RWPE2 (cell line): ENCODE data around the gene KIAA1614.

Experiments used
- ATAC-seq: fragments of 200-7000 bp; cut with Tn5 transposase; 3 replicates; pipeline ENCODE4 v1.9.1; 2021; ENCODE audit warnings: low read depth
- DNase-seq: peaks from one replicate; pipeline ENCODE4 v3.0.0-alpha.2; 2020; ENCODE audit warnings: low spot score
- H3K27ac ChIP-seq: fragments of 450-650 bp; 2 replicates; pipeline ENCODE4 v1.5.1; 2017; ENCODE audit warnings: mild to moderate bottlenecking; ENCODE audit not compliant: poor library complexity, severe bottlenecking
- H3K27me3 ChIP-seq: fragments of 250-450 bp; sonication (Bioruptor Pico); 2 replicates; pipeline ENCODE4 v1.5.1; 2021; ENCODE audit warnings: mild to moderate bottlenecking, moderate library complexity; ENCODE audit not compliant: insufficient read depth, poor library complexity, severe bottlenecking
- H3K36me3 ChIP-seq: fragments of 250-450 bp; sonication (Bioruptor Pico); 2 replicates; pipeline ENCODE4 v1.5.1; 2020; ENCODE audit warnings: low read depth, mild to moderate bottlenecking, moderate library complexity
- H3K4me1 ChIP-seq: fragments of 250-450 bp; sonication (Bioruptor Pico); 2 replicates; pipeline ENCODE4 v1.5.1; 2021; ENCODE audit warnings: mild to moderate bottlenecking, moderate library complexity; ENCODE audit not compliant: insufficient read depth, poor library complexity, severe bottlenecking
- H3K4me3 ChIP-seq: fragments of 250-450 bp; sonication (Bioruptor Pico); 2 replicates; pipeline ENCODE4 v1.5.1; 2021; ENCODE audit warnings: mild to moderate bottlenecking, moderate library complexity; ENCODE audit not compliant: severe bottlenecking
- H3K9me3 ChIP-seq: fragments of 250-450 bp; sonication (Bioruptor Pico); 2 replicates; pipeline ENCODE4 v1.5.1; 2021; ENCODE audit warnings: mild to moderate bottlenecking, moderate library complexity; ENCODE audit not compliant: severe bottlenecking
- CTCF ChIP-seq: fragments of 450-650 bp; IDR thresholded peaks from one replicate; pipeline ENCODE4 v1.5.1; 2017; ENCODE audit warnings: mild to moderate bottlenecking, moderate library complexity; ENCODE audit not compliant: poor library complexity, severe bottlenecking

KIAA1614 gene

GRCh38 chr1:180927841-180928240 lies 15.1 kb downstream of the KIAA1614 start:
- no peaks in the 10 kb centered on the region for H3K4me1 ChIP-seq
- H3K27me3 ChIP-seq = no peaks in the 10 kb centered on the region
- H3K9me3 ChIP-seq = no peaks in the 10 kb centered on the region
- no peak overlapping the region for H3K27ac ChIP-seq
- ATAC-seq (no peak), DNase-seq (no peak)
- no peaks in the 10 kb centered on the region for H3K36me3 ChIP-seq
- no peak overlapping the region for H3K4me3 ChIP-seq
- no peak for TF ChIP-seq CTCF

GRCh38 chr1:180928331-180929230 lies 15.9 kb downstream of the KIAA1614 start:
- Histone ChIP-seq H3K9me3 (no peaks in the 10 kb centered on the region), H3K4me1 (no peaks in the 10 kb centered on the region), H3K27ac (no peak overlapping the region), H3K27me3 (no peaks in the 10 kb centered on the region), H3K36me3 (no peaks in the 10 kb centered on the region), H3K4me3 (no peak overlapping the region)
- no peak for ATAC-seq
- no peak for DNase-seq
- TF ChIP-seq CTCF = no peak

GRCh38 chr1:180929389-180929788 lies 16.7 kb downstream of the KIAA1614 start:
- TF ChIP-seq CTCF = no peak
- H3K27me3 ChIP-seq = no peaks in the 10 kb centered on the region
- no peaks in the 10 kb centered on the region for H3K4me1 ChIP-seq
- no peak for DNase-seq
- H3K36me3 ChIP-seq = no peaks in the 10 kb centered on the region
- no peaks in the 10 kb centered on the region for H3K9me3 ChIP-seq
- H3K27ac ChIP-seq = no peak overlapping the region
- no peak overlapping the region for H3K4me3 ChIP-seq
- no peak for ATAC-seq

- DNase-seq (no peak), ATAC-seq (no peak)
- Histone ChIP-seq H3K36me3 (no peaks in the 10 kb centered on the region), H3K27me3 (no peaks in the 10 kb centered on the region), H3K27ac (no peak overlapping the region), H3K9me3 (no peaks in the 10 kb centered on the region), H3K4me3 (no peak overlapping the region), H3K4me1 (no peaks in the 10 kb centered on the region)
- TF ChIP-seq CTCF = no peak
Measured at GRCh38 chr1:180930687-180931086, 18.0 kb downstream of the KIAA1614 start.

- Histone ChIP-seq H3K4me1 (no peaks in the 10 kb centered on the region), H3K27ac (no peak overlapping the region), H3K4me3 (no peak overlapping the region), H3K9me3 (no peaks in the 10 kb centered on the region), H3K36me3 (no peaks in the 10 kb centered on the region), H3K27me3 (no peaks in the 10 kb centered on the region)
- no peak for ATAC-seq
- TF ChIP-seq CTCF = no peak
- DNase-seq = no peak
Measured at GRCh38 chr1:180931529-180931928, 18.8 kb downstream of the KIAA1614 start.
